Spleen (tissue), 7 donors: ENCODE measurements around the gene GTF3C6.

ENCODE experiments used
- POLR2A ChIP-seq, 3 donors: fragments of 450-650 bp; IDR thresholded peaks; one replicate each; pipeline ENCODE4 v1.5.1; 2017; ENCODE audit warnings: antibody characterized with exemption in 3 of 3, mild to moderate bottlenecking in 1 of 3
- POLR2AphosphoS5 ChIP-seq, 3 donors: sonication (generic); formaldehyde crosslinking; IDR thresholded peaks; one replicate each; pipeline ENCODE4 v1.5.1; 2017; ENCODE audit warnings: antibody characterized with exemption in 3 of 3
- TF ChIP-seq, protein P1 (sequence below), 11 experiments: fragments of 200-600 bp in 7 of 11; fragments of 450-650 bp in 4 of 11; sonication (generic) in 4 of 11; IDR thresholded peaks in 8 of 11; conservative IDR thresholded peaks in 3 of 11; 1 replicate in 7 of 11; 2 replicates in 4 of 11; pipeline versions ENCODE4 v1.4.0 to v1.8.0; 2016 to 2021; ENCODE audit warnings: antibody characterized with exemption in 11 of 11, inconsistent platforms in 4 of 11, mild to moderate bottlenecking in 1 of 11
- donor health status: DM: no; HTN: no; CAD: no; lungs with moderate emphysema.
- donor health status: DM: no; HTN: no; CAD: no.
- donor health status: DM: no; HTN: no; CAD: no.

DNA sequence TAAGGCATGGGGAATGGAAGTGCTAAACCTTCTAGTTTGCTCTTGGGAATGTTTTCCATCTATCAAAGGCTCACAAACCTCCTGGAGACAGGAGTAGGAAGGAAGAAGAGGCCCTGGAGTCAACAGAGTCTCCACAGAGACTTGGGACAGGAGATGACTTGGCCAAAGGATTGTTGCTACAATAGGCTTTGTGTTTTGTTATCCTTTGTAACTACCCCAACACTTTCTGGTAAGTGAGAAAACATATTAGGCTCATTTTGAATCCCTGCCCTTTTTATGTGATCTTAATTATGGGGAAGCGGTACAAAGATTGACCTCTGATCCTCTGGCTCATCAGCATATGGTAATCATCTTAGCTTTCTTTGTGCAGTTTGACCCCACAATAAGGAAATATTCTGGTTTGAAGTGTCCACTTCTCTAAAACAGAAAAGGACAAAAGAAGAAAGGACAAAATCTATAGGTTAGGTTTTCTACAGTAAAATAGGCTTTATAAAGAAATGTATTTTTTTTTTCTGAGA is 24.1 kb upstream of the GTF3C6 start:
- no peak for TF ChIP-seq POLR2A (IDR thresholded peaks at IDR 0.05)
- TF ChIP-seq, protein P1, sequence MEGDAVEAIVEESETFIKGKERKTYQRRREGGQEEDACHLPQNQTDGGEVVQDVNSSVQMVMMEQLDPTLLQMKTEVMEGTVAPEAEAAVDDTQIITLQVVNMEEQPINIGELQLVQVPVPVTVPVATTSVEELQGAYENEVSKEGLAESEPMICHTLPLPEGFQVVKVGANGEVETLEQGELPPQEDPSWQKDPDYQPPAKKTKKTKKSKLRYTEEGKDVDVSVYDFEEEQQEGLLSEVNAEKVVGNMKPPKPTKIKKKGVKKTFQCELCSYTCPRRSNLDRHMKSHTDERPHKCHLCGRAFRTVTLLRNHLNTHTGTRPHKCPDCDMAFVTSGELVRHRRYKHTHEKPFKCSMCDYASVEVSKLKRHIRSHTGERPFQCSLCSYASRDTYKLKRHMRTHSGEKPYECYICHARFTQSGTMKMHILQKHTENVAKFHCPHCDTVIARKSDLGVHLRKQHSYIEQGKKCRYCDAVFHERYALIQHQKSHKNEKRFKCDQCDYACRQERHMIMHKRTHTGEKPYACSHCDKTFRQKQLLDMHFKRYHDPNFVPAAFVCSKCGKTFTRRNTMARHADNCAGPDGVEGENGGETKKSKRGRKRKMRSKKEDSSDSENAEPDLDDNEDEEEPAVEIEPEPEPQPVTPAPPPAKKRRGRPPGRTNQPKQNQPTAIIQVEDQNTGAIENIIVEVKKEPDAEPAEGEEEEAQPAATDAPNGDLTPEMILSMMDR (IDR thresholded peaks at IDR 0.05 in 8 of 11, conservative IDR thresholded peaks at IDR 0.05 in 3 of 11): no peak
- no peak for TF ChIP-seq POLR2AphosphoS5 (IDR thresholded peaks at IDR 0.05)
